OCI-LY7 (cell line): ENCODE data around the gene RNF7. TPM values are rescaled to one million over a fixed set of nuclear protein-coding genes. Genes with fewer than 3 reads are reported as not detected.
A peak's percentile ranks its signal among the peaks of the same experiment; 100 is the strongest.

ENCODE experiments used
- BruUV-seq: library from RNA; stranded (reverse); fragments of 400-500 nt; replicated peaks from 2 replicates; lab custom pipeline; 2021; lab: Mats Ljungman, UMichigan
- CTCF ChIA-PET: fragments of 300-600 bp; sonication (Branson Sonifier 250); formaldehyde crosslinking; loops from one replicate; lab custom pipeline; 2022; ENCODE audit warnings: antibody characterized with exemption; ENCODE audit not compliant: unreplicated experiment; lab: Charles Lee
- POLR2A ChIA-PET: fragments of 300-600 bp; sonication (Branson Sonifier 250); formaldehyde crosslinking; loops from one replicate; lab custom pipeline; 2022; ENCODE audit warnings: antibody characterized with exemption; lab: Charles Lee
- DNase-seq: peaks from one replicate; pipeline ENCODE4 v3.0.0-alpha.2; 2015; ENCODE audit warnings: low spot score
- H2AFZ ChIP-seq: fragments of 200-600 bp; sonication (generic), shearing (Covaris generic); 2 replicates; pipeline ENCODE4 v1.6.1; 2014; ENCODE audit warnings: mild to moderate bottlenecking, antibody characterized with exemption, low read length, moderate library complexity
- H3K27ac ChIP-seq: fragments of 200-600 bp; sonication (generic); 2 replicates; pipeline ENCODE4 v1.5.1; 2014; ENCODE audit warnings: mixed run types, low read depth, mild to moderate bottlenecking, moderate library complexity, low read length, inconsistent platforms; ENCODE audit not compliant: poor library complexity, severe bottlenecking
- H3K36me3 ChIP-seq: fragments of 200-600 bp; sonication (generic); 2 replicates; pipeline ENCODE4 v1.6.1; 2014; ENCODE audit warnings: mild to moderate bottlenecking, antibody characterized with exemption, low read length, moderate library complexity, mixed read lengths; ENCODE audit not compliant: insufficient read depth
- H3K4me1 ChIP-seq: fragments of 200-600 bp; sonication (generic); 2 replicates; pipeline ENCODE4 v1.5.1; 2014; ENCODE audit warnings: mild to moderate bottlenecking, low read length; ENCODE audit not compliant: insufficient read depth, poor library complexity, severe bottlenecking
- H3K4me2 ChIP-seq: fragments of 200-600 bp; sonication (generic); 2 replicates; pipeline ENCODE4 v1.6.1; 2014; ENCODE audit warnings: mild to moderate bottlenecking, low read length
- H3K4me3 ChIP-seq: fragments of 200-600 bp; sonication (generic); 2 replicates; pipeline ENCODE4 v1.5.1; 2014; ENCODE audit warnings: mild to moderate bottlenecking, low read depth, low read length; ENCODE audit not compliant: poor library complexity, severe bottlenecking
- H3K79me2 ChIP-seq: fragments of 200-600 bp; sonication (generic); 2 replicates; pipeline ENCODE4 v1.6.1; 2016; ENCODE audit warnings: low read depth, mild to moderate bottlenecking, low read length, moderate library complexity, mixed read lengths; ENCODE audit not compliant: insufficient read depth
- H3K9me2 ChIP-seq: fragments of 200-600 bp; sonication (generic); 2 replicates; pipeline ENCODE4 v1.6.1; 2016; ENCODE audit warnings: mild to moderate bottlenecking, low read length, mixed read lengths; ENCODE audit not compliant: insufficient read depth
- H3K9me3 ChIP-seq: fragments of 200-600 bp; sonication (generic); 2 replicates; pipeline ENCODE4 v1.6.1; 2014; ENCODE audit warnings: mild to moderate bottlenecking, mixed run types, low read length, mixed read lengths
- H4K20me1 ChIP-seq: fragments of 200-600 bp; sonication (generic); 2 replicates; pipeline ENCODE4 v1.6.1; 2014; ENCODE audit warnings: mild to moderate bottlenecking, antibody characterized with exemption, low read length, moderate library complexity, mixed read lengths; ENCODE audit not compliant: insufficient read depth
- CTCF ChIP-seq: fragments of 200-600 bp; sonication (generic); conservative IDR thresholded peaks from 2 replicates; pipeline ENCODE4 v1.5.1; 2014; ENCODE audit warnings: mild to moderate bottlenecking, antibody characterized with exemption, low read length, moderate library complexity, mixed read lengths
- EZH2phosphoT487 ChIP-seq: fragments of 200-600 bp; sonication (generic); IDR thresholded peaks from 2 replicates; pipeline ENCODE4 v1.6.1; 2018; ENCODE audit warnings: low read depth, borderline replicate concordance, mild to moderate bottlenecking, mixed run types, antibody characterized with exemption, low read length, moderate library complexity, mixed read lengths
- intact Hi-C: fragments of 100-400 bp; cut with micrococcal nuclease; formaldehyde crosslinking; loops from one replicate; pipeline ENCODE4 v1.10.0; 2022; ENCODE audit not compliant: unreplicated experiment
- total RNA-seq, 2 experiments: library from RNA; depleted of rRNA in 1 of 2; stranded (reverse); fragments of >200 nt in 1 of 2; shearing (Covaris generic) in 1 of 2; gene quantifications; 2 replicates each; pipeline ENCODE4 v1.2.3, GENCODE V29; 2014 to 2022

RNF7 gene
- total RNA-seq, 2 experiments from 2014 or later = 36.3 to 81.3 TPM

- ChIA-PET CTCF (no interaction called here), POLR2A (interaction anchor here (0.6 kb wide), 1 partner anchor 195 kb away, joined by 5 read pairs; no protein-coding TSS in a partner anchor)
- intact Hi-C loops = no loop called here
- Histone ChIP-seq H3K9me3 (no peaks in the 10 kb centered on the region), H3K36me3 (no peaks in the 10 kb centered on the region), H3K79me2 (no peaks in the 10 kb centered on the region), H4K20me1 (no peaks in the 10 kb centered on the region), H3K4me1 (no peaks in the 10 kb centered on the region), H2AFZ (no peak overlapping the region), H3K27ac (no peak overlapping the region), H3K4me2 (no peak overlapping the region), H3K4me3 (no peak overlapping the region), H3K9me2 (no peaks in the 10 kb centered on the region)
- no TSS peak for BruUV-seq
- no peak for TF ChIP-seq CTCF
- TF ChIP-seq EZH2phosphoT487 = no peak
- DNase-seq = no peak
Measured at GRCh38 chr3:141728355-141728892, 9.7 kb upstream of the RNF7 start.

GRCh38 chr3:141729240-141729639 is 8.9 kb upstream of the RNF7 start:
- Histone ChIP-seq H3K27ac (no peak overlapping the region), H3K9me2 (no peaks in the 10 kb centered on the region), H3K4me3 (no peak overlapping the region), H3K4me2 (no peak overlapping the region), H2AFZ (no peak overlapping the region), H4K20me1 (no peaks in the 10 kb centered on the region), H3K79me2 (no peaks in the 10 kb centered on the region), H3K4me1 (no peaks in the 10 kb centered on the region), H3K36me3 (no peaks in the 10 kb centered on the region), H3K9me3 (no peaks in the 10 kb centered on the region)
- peak; percentile 8 for DNase-seq
- TF ChIP-seq EZH2phosphoT487 = no peak
- peak; percentile 53 for TF ChIP-seq CTCF
- intact Hi-C loops = no loop called here
- CTCF ChIA-PET = no interaction called here
- POLR2A ChIA-PET = no interaction called here
- BruUV-seq = no TSS peak

DNA sequence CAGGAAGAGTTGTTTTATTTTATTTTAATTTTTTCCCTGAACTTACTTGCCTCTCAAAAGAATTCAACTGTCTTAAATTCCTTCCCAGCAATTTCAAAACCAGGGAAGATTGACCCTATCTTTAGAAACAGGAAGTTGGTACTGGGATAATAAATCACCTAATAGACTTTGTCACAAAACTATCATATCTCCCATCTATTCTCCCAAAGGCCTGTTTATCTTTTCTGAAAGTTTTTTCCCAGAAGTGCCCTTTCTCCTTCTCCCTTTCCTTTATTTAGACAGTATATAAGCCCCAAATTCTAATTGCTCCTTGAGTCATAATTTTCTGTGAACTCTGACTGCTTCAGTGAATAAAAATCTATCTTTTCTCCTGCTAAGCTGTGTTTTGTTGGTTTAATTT is 2.9 kb upstream of the RNF7 start:
- ChIA-PET CTCF (no interaction called here), POLR2A (interaction anchor here (0.6 to 0.7 kb wide), 2 partner anchors 282 to 303 kb away, joined by 3 to 4 read pairs; no protein-coding TSS in a partner anchor)
- Histone ChIP-seq H3K4me2 (no peak overlapping the region), H3K4me3 (no peak overlapping the region), H3K27ac (no peak overlapping the region), H4K20me1 (peaks cover 11% of the 10 kb centered on the region; the same call in 1 of the 2 replicates), H3K36me3 (peaks cover 4% of the 10 kb centered on the region; the same call in 1 of the 2 replicates), H3K4me1 (peaks cover 26% of the 10 kb centered on the region), H3K79me2 (peaks cover 20% of the 10 kb centered on the region), H2AFZ (peak overlapping the region; percentile 23; the same call in 1 of the 2 replicates), H3K9me3 (no peaks in the 10 kb centered on the region), H3K9me2 (no peaks in the 10 kb centered on the region)
- TF ChIP-seq EZH2phosphoT487 (no peak), CTCF (no peak)
- DNase-seq = no peak
- intact Hi-C loops = loop anchor here (5.0 to 10.0 kb wide), 4 partner anchors 250 to 712 kb away; partner anchors contain the start of genes RASA2 and XRN1
- BruUV-seq = no TSS peak
